ENCODE data around the gene MYO1A. TPM values are rescaled to one million over a fixed set of nuclear protein-coding genes. Genes with fewer than 3 reads are reported as not detected.

MYO1A gene
- total RNA-seq, 1 experiment from 2014 or later = 1.1 TPM

- no peak for TF ChIP-seq EZH2 (IDR thresholded peaks at IDR 0.05; ENCODE audit: borderline replicate concordance, low read depth, low read length, poor library complexity, severe bottlenecking)
- TF ChIP-seq, protein P1, sequence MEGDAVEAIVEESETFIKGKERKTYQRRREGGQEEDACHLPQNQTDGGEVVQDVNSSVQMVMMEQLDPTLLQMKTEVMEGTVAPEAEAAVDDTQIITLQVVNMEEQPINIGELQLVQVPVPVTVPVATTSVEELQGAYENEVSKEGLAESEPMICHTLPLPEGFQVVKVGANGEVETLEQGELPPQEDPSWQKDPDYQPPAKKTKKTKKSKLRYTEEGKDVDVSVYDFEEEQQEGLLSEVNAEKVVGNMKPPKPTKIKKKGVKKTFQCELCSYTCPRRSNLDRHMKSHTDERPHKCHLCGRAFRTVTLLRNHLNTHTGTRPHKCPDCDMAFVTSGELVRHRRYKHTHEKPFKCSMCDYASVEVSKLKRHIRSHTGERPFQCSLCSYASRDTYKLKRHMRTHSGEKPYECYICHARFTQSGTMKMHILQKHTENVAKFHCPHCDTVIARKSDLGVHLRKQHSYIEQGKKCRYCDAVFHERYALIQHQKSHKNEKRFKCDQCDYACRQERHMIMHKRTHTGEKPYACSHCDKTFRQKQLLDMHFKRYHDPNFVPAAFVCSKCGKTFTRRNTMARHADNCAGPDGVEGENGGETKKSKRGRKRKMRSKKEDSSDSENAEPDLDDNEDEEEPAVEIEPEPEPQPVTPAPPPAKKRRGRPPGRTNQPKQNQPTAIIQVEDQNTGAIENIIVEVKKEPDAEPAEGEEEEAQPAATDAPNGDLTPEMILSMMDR (conservative IDR thresholded peaks at IDR 0.05; ENCODE audit: low read depth, low read length) = no peak
- intact Hi-C loops (cut with micrococcal nuclease; ENCODE audit: unreplicated experiment) = no loop called here
- DNase-seq (ENCODE audit: low spot score) = no peak
- Histone ChIP-seq H3K27ac (ENCODE audit: low read depth, low read length, poor library complexity, severe bottlenecking) (no peak overlapping the region), H3K27me3 (replicated peaks; ENCODE audit: insufficient read depth, low read depth, low read length, poor library complexity) (no peaks in the 10 kb centered on the region), H3K9me3 (ENCODE audit: low read depth, low read length, poor library complexity, severe bottlenecking) (no peaks in the 10 kb centered on the region), H3K4me1 (ENCODE audit: insufficient read depth, low read length, poor library complexity, severe bottlenecking) (peaks cover 5% of the 10 kb centered on the region), H3K36me3 (ENCODE audit: insufficient read depth, low read length, poor library complexity, severe bottlenecking) (no peaks in the 10 kb centered on the region), H3K4me3 (ENCODE audit: low read depth, low read length, poor library complexity, severe bottlenecking) (no peak overlapping the region)
- ChIA-PET POLR2A (ENCODE audit: low non-redundant PET) (no interaction called here), CTCF (no interaction called here)
- no TSS peak for BruUV-seq (replicated peaks)
Measured at GRCh38 chr12:57029457-57029856, 20.5 kb downstream of the MYO1A start.

GRCh38 chr12:57027805-57028153 lies 22.1 kb downstream of the MYO1A start:
- no TSS peak for BruUV-seq (replicated peaks)
- H3K4me3 ChIP-seq (ENCODE audit: low read depth, low read length, poor library complexity, severe bottlenecking) = no peak overlapping the region
- ChIA-PET POLR2A (ENCODE audit: low non-redundant PET) (no interaction called here), CTCF (no interaction called here)
- H3K27me3 ChIP-seq (replicated peaks; ENCODE audit: insufficient read depth, low read depth, low read length, poor library complexity) = no peaks in the 10 kb centered on the region
- H3K27ac ChIP-seq (ENCODE audit: low read depth, low read length, poor library complexity, severe bottlenecking) = no peak overlapping the region
- intact Hi-C loops (cut with micrococcal nuclease; ENCODE audit: unreplicated experiment) = no loop called here
- TF ChIP-seq EZH2 (IDR thresholded peaks at IDR 0.05; ENCODE audit: borderline replicate concordance, low read depth, low read length, poor library complexity, severe bottlenecking) = no peak
- TF ChIP-seq, protein P1 (conservative IDR thresholded peaks at IDR 0.05; ENCODE audit: low read depth, low read length) = no peak
- H3K4me1 ChIP-seq (ENCODE audit: insufficient read depth, low read length, poor library complexity, severe bottlenecking) = peaks cover 5% of the 10 kb centered on the region
- no peak for DNase-seq (ENCODE audit: low spot score)
- no peaks in the 10 kb centered on the region for H3K9me3 ChIP-seq (ENCODE audit: low read depth, low read length, poor library complexity, severe bottlenecking)
- H3K36me3 ChIP-seq (ENCODE audit: insufficient read depth, low read length, poor library complexity, severe bottlenecking) = no peaks in the 10 kb centered on the region

- peaks cover 5% of the 10 kb centered on the region for H3K4me1 ChIP-seq (ENCODE audit: insufficient read depth, low read length, poor library complexity, severe bottlenecking)
- no peaks in the 10 kb centered on the region for H3K27me3 ChIP-seq (replicated peaks; ENCODE audit: insufficient read depth, low read depth, low read length, poor library complexity)
- BruUV-seq (replicated peaks) = no TSS peak
- intact Hi-C loops (cut with micrococcal nuclease; ENCODE audit: unreplicated experiment) = no loop called here
- H3K27ac ChIP-seq (ENCODE audit: low read depth, low read length, poor library complexity, severe bottlenecking) = no peak overlapping the region
- ChIA-PET CTCF (no interaction called here), POLR2A (ENCODE audit: low non-redundant PET) (no interaction called here)
- H3K9me3 ChIP-seq (ENCODE audit: low read depth, low read length, poor library complexity, severe bottlenecking) = no peaks in the 10 kb centered on the region
- no peak for TF ChIP-seq EZH2 (IDR thresholded peaks at IDR 0.05; ENCODE audit: borderline replicate concordance, low read depth, low read length, poor library complexity, severe bottlenecking)
- TF ChIP-seq, protein P1 (conservative IDR thresholded peaks at IDR 0.05; ENCODE audit: low read depth, low read length) = no peak
- no peak for DNase-seq (ENCODE audit: low spot score)
- no peak overlapping the region for H3K4me3 ChIP-seq (ENCODE audit: low read depth, low read length, poor library complexity, severe bottlenecking)
- H3K36me3 ChIP-seq (ENCODE audit: insufficient read depth, low read length, poor library complexity, severe bottlenecking) = no peaks in the 10 kb centered on the region
Measured at GRCh38 chr12:57027011-57027804, 22.7 kb downstream of the MYO1A start.
